Right kidney (tissue), 1 donor: ENCODE measurements around the gene CCDC187.

Source experiments
- DNase-seq: peaks from one replicate; pipeline ENCODE4 v3.0.0-alpha.2; 2016

The CCDC187 gene

GRCh38 chr9:136311051-136312008 is 7.4 kb upstream of the CCDC187 start:
- DNase-seq: no peak

GRCh38 chr9:136310273-136311030 is 6.6 kb upstream of the CCDC187 start:
- DNase-seq: no peak

- no peak for DNase-seq
Observed at GRCh38 chr9:136309806-136310220, 5.9 kb upstream of the CCDC187 start.

DNA sequence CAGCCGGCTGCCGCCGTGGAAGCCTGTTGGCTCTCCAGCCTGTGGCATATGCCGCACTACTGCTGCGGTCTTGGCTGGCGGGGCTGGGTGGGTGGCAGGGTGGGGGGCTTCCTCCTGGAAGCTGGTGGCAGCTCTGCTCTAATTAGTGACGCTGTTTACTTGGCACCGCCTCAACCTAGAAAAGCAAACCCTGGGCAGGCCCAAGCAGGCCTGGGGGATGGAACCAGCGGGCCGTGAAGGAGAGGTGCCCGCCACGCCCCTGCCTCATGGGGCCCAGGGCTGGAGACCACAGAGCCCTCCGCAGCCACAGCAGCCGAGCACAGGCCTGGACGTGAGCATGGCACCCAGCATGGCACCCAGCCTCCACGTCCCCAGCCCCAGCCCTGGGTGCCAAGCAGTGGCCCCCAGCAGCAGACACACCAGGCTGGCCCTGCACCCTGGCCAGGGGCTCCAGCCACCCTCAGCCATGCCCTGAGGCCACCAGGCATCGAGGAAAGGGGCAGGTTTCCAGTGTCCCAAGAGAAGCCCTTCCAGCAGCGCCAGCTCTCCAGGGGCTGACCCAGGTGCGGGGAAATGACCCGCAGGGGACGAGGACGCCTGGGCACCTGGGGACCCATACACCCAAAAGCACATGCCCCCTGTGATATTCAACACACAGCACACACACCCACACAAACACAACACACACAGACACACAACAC is 5.4 kb upstream of the CCDC187 start:
- DNase-seq: peak; percentile 73

- no peak for DNase-seq
Observed at GRCh38 chr9:136308702-136309053, 4.8 kb upstream of the CCDC187 start.

DNA sequence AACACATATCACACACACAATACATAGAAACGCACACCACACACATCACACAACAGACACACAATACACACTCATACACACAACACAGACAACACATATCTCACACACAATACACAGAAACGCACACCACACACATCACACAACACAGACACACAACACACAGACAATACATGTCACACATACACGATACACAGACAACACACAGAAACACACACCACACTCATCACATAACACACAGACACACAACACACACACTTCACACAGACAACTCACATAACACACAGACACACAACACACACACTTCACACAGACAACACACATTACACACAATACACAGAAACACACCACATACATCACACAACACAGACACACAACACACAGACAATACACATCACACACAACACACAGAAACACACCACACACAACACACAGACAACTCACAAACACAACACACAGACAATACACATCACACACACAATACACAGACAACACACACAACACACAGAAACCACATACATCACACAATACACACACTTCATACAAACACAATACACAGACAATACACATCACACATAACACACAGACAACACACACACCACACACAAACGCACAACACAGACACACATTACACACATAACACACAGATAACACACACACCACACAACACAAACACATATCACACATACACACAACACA is 4.3 kb upstream of the CCDC187 start:
- no peak for DNase-seq

DNA sequence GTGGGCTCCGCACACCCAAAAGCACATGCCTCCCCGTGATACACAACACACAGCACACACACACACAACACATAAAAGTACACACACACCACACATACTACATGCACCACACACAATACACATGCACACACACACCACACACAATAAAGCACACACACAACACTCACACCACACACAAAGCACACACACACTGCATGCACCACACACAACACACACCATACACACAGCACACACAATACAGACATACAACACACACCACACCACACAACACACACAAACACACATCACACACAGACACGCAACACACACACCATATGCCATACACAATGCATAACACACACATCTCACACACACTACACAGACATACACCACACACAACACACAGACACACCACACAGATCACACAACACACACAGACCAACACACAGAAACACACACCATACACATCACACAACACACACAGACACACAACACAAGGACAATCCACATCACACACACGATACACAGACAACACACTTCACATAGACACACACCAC is 3.4 kb upstream of the CCDC187 start:
- DNase-seq: no peak

- no peak for DNase-seq
Observed at GRCh38 chr9:136306211-136307208, 2.6 kb upstream of the CCDC187 start.

DNA sequence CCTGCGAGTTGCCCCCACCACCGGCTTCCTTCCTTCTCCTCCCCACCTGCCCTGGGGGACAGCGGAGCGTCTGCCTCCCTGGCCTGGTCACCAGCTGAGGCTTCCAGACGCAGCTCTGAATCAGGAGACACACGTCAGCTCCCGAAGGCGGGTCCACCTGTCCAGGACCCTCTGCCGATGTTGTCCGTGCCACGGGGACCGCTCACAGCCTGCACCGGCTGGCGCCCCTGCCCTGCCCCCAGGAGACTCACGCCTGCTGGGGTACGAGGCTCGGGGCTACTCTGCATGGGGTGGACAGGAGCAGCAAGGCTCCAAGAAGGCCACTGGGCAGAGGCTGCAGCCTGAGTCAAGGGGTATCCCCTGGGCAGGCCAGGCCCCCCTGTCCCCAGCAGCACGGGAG is 1.9 kb upstream of the CCDC187 start:
- no peak for DNase-seq

- no peak for DNase-seq
Observed at GRCh38 chr9:136304981-136305380, 1.1 kb upstream of the CCDC187 start.

DNA sequence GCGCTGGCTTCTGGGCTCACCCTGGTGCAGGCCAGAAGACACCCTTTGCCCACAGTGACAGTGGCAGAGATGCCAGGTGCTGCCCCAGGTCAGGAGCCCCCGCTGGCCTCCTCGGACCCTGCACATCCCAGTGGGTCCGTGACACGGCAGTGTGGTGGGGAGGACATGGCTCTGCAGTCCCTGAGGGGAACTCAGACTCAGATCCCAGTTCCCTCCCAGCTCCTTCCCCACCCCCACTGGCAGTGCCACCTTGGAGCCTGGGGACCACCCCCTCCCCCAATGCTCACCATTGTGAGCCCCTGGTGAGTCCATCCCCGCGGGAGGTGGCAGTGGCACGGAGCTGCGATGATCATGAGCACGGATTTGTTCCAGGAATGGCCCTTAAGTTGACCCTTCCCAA is 562 bp upstream of the CCDC187 start:
- DNase-seq: no peak

DNA sequence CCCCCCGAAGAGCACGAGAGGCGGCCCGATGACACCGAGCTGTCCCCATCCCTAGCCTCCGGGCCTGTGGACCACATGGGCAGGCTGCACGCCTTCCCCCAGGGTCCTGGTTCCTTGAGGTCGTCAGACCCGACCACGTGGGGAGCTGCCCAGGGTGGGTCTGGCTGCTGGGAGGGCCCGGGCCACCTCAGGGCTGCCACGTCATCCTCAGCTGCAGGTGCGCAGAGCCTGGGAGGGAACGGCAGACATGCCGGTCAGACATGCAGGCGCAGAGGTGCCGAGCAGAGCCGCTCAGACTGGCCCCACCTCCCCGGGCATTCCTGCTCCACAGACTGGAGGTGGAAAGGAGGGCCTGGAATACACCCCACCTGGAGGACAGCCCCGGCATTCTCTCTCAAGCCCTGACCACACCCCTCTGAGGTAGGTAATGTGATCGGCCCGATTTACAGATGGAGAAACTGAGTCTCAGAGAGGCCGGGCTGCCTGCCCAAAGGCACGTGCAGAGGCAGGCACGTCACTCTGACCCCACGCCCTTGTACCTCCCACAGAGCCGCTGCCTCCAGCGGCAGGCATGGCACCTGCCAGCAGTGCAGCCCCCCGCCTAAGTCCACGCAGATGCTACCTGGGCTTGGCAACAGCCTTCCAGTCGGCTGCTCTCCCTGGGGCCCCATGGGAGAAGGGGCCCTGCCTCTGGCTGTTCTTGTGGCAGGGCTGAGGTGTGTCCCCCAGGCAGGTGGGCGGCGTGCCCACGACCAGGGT is 649 bp downstream of the CCDC187 start:
- no peak for DNase-seq

DNA sequence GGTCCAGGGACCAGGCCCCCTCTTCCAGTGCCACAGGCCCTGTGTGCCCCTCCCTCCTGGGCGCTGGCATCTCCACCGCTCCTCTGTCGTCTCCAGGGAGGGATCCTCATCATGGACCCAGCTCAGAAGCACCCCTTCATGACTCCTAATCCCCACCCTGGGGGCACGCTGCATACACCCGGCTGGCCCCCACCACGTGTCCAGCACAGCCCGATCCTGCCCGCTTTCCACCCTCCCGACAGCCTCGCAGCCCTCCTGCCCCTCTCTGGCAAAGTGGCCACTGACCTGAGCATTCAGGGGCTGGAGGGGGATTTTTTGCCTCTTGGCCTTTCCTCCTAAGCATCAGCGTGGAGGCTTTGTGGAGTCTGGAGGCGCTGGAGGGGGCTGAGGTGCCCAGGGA is 1.4 kb downstream of the CCDC187 start:
- no peak for DNase-seq

GRCh38 chr9:136300866-136301265 is 3.0 kb downstream of the CCDC187 start:
- DNase-seq: no peak

DNA sequence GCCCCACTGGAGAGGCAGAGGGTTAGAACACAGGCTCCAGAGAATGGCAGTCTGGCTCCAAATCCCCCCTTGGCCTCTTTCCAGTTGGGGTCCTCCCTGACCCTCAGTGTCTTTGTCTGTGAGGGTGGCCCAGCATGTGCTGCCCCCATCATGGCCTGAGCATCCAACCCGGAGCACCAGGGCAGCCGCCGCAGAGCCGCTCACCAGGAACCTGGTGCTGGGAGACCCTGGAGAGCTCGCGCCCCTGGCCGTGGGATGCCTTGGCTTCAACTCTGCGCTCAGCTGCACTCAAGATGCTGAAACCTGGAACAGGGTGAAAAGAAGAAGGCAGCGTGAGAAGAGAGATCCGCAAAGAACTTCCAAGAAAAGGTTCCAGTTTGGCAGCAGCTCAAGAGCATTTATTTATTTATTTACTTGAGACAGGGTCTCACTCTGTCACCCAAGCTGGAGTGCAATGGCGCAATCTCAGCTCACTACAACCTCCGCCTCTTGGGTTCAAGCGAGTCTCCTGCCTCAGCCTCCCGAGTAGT is 3.8 kb downstream of the CCDC187 start:
- DNase-seq: no peak

- DNase-seq: no peak
Observed at GRCh38 chr9:136299541-136299940, 4.4 kb downstream of the CCDC187 start.

GRCh38 chr9:136299116-136299515 is 4.8 kb downstream of the CCDC187 start:
- no peak for DNase-seq

GRCh38 chr9:136297766-136298735 is 5.8 kb downstream of the CCDC187 start:
- DNase-seq: no peak
